GM19467 (cell line): Measurements from ENCODE around the gene PARK7.

Experiments
- ATAC-seq: cut with Tn5 transposase; IDR thresholded peaks from one replicate; pipeline ENCODE4 v1.9.1; 2021; ENCODE audit warnings: mild to moderate bottlenecking, moderate library complexity; ENCODE audit not compliant: unreplicated experiment

PARK7 gene

DNA sequence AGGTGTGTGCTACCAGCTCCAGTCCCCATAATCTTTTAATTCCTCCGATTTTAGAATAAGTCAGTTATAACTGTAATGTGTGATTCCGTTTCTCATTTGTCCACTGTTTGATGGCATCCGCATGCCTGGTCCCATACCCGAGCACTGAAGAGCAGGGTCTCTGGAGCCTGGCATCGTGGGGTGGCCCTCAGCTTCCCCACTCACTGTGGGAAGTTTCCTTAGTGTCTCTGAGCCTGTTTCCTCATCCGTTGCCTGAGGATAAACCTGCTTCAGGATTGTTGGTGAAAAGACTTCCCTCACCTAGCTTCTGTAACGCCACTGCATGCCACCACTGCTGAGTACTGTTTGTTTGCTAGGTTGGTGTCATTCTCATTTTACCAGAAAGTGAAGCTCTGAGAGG lies 19.5 kb downstream of the PARK7 start:
- ATAC-seq, result no peak

DNA sequence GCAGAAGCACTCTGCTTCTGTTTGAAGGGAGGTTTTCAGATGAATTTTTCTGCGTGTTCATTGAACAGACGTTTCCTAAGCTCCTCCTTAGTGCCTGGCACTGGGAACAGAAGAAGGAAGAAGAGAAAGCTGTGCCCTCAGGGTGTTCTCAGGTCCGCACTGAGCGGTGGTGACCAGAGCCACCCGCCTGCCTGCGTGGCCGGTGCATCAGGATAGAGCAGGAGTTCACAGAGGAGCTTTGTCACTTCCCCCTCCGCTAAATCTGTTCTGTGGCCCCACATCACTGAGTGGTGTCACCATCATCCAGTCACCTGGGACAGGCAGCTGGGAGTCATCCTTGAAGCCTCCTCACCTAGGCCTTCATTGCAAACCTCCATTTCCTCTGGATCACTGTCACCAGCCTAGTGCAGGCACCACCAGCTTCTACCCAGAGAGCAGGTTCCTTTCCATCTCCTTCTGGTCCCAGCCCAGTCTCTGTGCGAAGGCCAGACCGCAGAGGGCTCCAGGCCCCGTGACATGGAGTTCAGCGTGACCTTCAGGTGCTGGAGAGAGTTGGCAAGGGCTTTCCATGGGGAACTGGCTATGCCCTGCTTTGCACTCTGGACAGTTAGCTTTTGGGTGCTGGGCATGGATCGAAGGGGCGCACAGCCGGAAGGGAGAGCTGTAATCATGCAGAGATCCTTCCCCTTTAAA lies 21.7 kb downstream of the PARK7 start:
- no peak for ATAC-seq

DNA sequence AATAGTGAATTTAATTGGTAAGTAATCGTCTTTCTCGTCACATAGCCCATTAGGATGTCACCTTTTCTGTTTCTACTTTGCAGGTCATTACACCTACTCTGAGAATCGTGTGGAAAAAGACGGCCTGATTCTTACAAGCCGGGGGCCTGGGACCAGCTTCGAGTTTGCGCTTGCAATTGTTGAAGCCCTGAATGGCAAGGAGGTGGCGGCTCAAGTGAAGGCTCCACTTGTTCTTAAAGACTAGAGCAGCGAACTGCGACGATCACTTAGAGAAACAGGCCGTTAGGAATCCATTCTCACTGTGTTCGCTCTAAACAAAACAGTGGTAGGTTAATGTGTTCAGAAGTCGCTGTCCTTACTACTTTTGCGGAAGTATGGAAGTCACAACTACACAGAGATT lies 23.3 kb downstream of the PARK7 start:
- no peak for ATAC-seq

DNA sequence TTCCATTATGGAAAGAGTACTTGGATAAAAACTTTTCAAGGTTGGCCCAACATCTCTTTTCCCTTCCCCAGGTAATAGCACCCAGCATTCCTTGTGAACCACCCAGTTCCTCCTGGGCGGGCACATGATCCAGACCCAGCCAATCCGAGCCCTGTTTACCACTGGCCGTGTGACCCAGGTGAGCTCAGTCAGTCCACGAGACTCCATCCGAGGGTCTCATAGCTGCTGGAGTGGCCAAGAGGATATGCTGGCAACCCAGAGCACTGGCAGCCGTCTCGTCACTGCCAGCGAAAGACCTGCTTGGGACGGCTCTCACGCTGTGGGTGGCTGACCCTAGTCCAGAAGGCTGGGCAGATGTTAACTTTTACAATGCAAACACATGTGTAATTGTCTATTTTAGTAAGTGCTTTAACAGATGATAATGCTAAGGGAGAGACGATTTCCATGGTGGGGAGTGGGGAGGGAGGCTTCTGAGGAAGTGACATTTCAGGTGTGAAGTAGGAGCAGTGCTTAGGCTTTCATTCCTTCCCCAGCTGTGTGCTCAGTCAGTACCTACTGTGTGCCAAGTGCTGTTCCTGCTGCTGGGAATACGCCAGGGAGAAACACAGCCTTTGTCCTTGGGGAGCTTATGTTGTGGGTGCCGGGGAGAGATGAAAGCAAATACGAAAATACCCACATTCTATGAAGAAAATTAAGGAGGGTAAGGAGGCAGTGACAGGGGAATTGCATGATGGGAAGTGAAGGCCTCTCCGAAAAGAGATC lies 24.5 kb downstream of the PARK7 start:
- ATAC-seq, result no peak

DNA sequence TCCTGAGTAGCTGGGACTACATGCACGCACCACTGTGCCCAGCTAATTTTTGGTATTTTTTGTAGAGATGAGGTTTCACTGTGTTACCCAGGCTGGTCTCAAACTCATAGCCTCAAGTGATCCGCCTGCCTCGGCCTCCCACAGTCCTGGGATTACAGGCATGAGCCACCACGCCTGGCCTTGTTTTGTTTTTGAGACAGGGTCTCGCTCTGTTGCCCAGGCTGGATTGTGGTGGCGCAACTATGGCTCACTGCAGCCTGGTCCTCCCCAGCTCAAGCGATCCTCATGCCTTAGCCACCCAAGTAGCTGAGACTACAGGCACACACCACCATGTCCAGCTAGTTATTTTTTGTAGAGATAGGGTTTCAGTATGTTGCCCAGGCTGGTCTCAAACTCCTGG lies 26.0 kb downstream of the PARK7 start:
- ATAC-seq, result no peak

DNA sequence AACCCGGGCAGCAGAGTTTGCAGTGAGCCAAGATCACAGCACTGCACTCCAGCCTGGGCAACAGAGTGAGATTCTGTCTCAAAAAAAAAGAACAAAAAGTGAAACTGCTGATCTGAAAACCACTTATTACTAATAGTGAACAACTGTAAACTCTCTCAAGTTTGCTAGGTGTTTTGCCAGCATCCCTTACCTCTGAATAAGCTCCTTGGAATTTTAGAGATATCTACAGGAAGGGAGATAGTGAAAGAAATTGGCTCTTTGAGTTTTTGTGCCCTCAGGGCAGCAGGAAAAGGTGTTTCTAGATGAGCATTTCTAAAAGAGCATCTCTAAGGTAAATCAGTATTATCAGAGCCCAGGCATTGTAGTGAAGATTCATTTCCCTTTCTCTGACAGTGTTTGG lies 27.1 kb downstream of the PARK7 start:
- no peak for ATAC-seq

DNA sequence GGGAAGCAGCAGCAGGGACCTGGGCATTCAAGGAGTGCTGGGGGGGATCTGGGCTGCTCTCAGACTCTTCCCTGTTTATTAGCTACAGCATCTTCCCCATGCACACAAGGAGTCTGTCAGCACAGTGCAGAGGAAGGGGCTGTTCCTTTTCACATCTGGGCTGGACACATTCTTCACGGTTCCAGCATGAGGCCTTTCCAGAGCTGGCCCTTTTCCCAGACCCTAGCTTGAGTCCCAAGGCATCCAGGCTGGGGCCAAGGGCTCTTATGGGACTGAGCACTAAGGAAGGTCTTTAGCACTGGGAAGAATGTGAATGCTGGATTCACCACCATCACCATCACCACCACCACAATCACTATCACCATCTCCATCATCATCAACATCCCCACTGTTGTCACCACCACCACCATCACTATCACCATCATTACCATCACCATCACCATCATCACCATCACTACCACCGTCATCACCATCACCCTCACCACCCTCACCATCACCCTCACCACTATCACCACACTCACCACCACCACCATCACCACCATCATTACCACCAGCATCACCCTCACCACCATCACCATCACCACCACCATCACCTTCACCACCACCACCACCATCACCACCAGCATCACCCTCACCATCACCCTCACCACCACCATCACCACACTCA lies 28.4 kb downstream of the PARK7 start:
- no peak for ATAC-seq

DNA sequence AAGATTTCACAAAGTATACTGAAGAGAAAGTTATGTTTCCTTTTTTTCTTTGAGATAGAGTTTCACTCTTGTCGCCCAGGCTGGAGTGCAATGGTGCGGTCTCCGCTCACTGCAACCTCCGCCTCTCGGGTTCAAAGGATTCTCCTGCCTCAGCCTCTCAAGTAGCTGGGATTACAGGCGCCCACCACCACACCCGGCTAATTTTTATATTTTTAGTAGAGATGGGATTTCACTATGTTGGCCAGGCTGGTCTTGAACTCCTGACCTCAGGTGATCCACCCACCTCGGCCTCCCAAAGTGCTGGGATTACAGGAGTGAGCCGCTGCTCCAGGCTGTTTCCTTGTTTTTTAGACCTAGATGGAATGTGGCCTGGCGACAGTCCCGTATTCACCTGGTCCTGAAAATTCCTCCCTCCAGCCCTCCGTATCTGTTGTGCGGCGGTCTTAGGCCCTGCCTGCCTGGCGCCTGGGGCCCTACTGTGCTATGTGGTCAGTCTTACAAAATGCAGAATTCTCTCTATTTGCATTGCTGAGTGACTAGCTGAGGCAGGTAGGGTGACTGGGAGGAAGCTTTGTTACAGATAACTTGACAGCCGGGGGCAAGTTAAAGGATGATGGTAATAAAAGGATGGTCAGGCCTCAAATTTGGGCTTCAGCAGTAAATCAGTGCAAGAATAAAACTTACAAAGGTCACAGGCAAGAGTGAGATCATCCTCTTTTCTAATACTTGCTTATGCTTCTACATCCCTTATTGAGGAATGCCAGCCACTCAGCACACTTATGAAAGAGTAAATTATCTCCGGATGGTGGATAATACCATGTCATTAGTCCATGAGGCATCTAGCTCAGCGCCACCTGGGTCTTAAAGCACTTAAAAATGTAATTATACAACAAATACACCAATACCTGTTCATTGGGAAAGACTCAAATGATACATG lies 30.3 kb downstream of the PARK7 start:
- no peak for ATAC-seq

DNA sequence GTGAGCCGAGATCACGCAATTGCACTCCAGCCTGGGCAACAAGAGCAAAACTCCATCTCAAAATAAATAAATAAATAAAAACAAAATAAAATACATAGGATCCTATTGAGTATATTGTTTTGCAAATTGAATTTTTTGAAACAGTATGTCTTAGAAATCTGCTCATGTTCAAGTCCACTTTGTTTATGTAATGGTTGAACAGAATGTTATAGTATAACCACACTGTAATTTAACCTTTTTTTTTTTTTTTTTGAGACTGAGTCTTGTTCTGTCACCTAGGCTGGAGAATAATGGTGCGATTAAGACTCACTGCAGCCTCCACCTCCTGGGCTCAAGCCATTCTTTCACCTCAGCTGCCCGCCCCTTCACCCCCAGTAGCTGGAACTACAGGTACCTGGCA lies 31.4 kb downstream of the PARK7 start:
- no peak for ATAC-seq

DNA sequence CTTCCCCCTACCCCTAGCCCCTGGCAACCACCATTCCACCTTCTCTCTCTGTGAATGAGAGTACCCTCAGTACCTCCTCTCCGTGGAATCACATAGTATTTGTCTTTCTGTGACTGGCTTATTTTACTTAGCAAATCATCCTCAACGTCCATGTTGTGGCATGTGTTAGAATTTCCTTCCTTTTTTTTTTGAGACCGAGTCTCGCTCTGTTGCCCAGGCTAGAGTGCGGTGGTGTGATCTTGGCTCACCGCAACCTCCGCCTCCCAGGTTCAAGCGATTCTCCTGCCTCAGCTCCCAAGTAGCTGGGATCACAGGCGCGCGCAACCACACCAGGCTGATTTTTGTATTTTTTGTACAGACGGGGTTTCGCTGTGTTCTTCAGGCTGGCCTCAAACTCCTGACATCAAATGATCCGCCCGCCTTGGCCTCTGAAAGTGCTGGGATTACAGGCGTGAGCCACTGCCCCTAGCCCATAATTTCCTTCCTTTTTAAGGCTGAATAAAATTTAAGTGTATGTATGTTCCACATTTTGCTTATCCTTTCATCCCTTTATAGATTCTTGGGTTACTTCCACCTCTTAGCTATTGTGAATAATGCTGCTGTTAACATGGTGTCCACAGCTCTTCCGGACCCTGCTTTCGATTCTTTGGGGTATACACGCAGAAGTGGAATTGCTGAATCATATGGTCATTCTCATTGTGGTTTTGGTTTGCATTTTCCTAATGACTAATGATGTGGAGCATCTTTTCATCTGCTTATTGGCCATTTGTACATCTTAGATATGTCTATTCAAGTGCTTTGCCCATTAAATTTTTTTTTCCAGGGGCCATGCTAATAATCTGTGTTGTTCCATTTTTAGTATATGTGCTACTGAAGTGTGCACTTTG lies 32.3 kb downstream of the PARK7 start:
- ATAC-seq, result peak; percentile 67

DNA sequence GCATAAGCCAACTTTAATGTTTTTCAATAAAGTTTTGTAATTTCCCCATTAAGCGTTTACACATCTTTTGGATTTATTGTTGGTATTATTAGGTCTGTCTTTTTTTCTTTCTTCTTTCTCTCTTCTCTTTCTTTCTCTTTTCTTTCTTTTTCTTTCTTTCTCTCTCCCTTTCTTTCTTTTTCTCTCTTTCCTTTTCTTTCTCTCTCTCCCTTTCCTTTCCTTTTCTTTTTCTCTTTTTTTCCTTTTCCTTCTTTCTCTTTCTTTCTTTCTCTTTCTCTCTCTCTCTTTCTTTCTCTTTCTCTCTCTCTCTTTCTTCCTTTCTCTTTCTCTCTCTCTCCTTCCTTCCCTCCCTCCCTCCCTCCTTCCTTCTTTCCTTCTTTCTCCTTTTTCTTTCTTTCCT lies 33.3 kb downstream of the PARK7 start:
- ATAC-seq, result no peak

DNA sequence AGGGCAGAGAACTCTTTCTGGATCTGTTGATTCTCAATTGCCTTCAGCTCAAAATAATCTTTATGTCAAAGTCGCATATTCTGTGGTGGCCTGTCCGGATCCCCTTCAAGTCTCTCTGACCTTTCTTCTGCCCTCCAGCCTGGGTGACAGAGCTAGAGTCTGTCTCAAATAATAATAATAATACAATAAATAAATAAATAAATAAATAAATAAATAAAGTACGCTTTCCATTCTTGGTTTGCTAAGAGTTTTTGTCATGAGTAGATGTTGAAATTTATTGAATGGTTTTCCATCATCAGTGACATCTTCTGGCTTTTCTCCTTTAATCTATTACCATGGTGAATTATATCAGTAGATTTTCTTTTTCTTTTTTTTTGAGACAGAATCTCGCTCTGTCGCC lies 33.9 kb downstream of the PARK7 start:
- no peak for ATAC-seq

DNA sequence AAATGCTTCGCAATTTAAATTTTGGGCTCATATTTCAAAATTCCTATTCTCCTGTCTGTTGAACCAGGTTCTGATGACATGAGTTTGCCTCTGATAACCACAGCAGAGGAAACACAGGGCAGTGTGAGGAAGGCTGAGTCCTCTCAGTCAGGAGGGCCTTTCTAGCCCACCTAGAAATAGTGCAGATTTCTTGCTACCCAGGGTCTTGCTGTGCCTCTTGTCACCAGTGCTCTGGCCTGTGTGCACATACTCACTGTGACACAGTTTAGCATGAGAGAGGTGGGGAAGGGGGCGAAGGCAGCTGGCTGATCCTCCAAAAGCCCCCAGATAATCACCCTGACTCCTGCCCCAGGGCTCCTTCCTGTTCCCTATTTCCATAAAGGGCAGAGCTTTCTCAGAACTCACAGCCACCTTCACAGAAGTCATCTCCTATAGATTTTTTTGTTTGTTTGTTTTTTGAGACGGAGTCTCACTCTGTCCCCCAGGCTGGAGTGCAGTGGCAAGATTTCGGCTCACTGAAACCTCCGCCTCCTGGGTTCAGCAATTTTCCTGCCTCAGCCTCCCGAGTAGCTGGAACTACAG lies 40.9 kb downstream of the PARK7 start:
- no peak for ATAC-seq

DNA sequence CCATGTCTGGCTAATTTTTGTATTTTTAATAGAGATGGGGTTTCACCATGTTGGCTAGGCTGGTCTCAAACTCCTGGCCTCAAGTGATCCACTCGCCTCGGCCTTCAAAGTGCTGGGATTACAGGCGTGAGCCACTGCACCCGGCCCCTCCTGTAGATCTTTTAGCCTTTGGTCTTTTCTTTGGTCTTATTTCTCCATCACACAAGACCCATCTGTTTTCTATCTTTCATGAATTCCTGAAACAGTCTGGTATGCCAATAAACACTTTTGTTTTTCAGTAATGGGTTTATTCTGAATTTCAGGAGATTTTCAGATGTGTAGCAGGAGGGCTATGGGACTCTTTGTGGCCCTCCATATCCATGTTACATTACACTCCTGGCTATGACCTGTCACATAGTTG lies 41.4 kb downstream of the PARK7 start:
- ATAC-seq, result no peak

DNA sequence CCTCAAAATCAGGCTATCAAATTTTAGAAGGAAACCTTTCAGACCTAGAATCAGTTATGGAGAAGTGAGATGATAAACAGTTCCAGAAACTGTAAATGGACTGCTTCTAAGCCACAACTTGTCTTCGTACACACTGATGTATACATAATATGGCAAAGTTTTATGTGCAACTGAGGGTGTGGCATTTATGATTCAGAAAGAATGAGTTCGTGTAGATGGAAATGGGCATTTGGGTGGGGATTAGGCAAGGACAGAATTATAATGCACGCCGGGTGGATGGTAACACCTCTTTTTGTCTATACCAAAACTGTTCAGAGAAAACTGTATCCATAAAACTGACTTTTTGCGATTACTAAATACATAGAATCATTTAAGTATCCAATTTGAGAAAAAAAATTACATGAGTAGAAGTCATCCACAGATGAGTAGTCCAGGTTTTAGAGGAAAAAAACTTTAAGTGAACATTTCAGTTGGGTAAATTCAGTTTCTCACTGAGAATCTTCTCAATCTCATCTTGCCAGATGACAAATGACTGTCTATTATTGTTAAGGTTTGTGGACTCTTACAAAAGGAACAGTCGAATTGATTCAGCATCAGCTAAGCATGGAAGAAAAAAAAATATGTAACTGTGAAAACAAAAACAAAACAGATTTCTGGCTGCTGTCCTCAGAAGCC lies 42.1 kb downstream of the PARK7 start:
- no peak for ATAC-seq

DNA sequence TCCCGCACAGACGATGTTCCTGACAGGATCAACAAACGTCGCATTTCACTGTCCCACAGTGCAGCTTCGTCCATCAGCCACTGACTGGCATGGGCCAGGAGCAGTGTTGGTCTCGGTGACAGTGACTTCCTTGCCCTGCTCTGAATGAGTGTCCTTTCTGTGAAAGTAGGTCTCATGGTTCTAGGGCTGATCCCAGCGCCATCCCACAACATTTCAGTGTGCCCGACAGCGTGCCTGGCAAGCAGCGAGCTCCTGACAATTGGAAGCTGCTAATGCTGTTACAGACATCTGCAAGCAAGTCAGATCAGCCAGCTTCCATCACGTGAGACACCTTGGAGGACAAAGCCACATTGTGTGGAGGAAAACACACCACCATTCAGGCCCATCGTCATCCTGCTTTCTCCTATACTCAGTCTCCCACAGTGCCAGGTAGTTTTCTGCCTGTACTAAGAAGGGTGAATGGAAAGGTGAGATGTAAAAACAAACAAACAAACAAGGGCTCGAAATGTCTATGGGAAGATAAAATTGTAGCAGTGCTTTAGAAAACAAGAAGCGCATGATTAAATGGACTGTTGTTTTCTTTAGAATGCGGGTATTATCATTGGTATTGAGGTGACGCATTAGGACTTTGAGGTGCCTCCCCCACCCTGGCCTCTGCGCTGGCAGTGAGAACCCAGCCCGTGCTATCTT lies 42.7 kb downstream of the PARK7 start:
- no peak for ATAC-seq

DNA sequence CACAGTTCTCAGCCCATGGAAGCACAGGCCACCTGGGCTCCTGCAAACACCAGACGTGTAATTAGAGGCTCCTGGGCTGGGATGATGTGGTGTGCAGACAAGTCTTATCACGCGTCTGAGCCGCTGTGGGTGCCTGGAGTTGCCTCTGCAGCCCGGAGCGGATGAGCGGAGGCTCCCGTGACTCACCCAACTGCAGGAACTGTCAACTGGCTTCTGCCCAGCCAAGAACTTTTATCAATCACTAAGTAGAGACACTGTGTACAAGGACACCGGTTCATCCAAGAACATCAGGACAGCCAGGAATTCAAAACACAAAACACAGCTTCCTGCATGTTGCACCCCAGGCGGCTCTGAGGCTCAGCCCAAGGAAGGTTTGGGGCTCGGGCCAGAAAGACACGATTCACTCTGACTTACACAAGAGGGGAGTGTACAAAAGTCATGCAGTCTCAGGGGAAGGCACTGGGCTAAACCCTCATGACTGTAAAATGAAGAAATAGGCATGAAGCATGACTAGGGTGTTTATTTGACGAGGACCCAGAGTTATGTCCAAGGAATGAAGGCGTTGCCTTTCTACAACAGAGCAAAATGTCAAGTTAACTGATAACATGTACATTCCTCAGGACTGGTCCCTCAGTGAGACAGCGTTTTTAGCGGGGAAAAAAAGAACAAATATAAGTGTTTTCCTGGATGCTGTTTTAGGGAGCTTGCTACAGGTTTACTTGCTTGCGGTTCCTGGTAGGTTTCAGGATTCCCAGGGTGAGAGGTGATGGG lies 43.5 kb downstream of the PARK7 start:
- ATAC-seq, result no peak
